Globus pallidus (tissue), 1 donor: ENCODE data around the gene MBNL1.

Experiments used
- DNase-seq: peaks from one replicate; pipeline ENCODE4 v3.0.0-alpha.2; 2015; ENCODE audit warnings: low spot score

Gene MBNL1

GRCh38 chr3:152253514-152253913 lies 15.2 kb upstream of the MBNL1 start:
- DNase-seq: no peak

GRCh38 chr3:152254041-152254440 lies 14.7 kb upstream of the MBNL1 start:
- no peak for DNase-seq

GRCh38 chr3:152255290-152255689 lies 13.4 kb upstream of the MBNL1 start:
- no peak for DNase-seq

GRCh38 chr3:152256851-152257562 lies 11.7 kb upstream of the MBNL1 start:
- DNase-seq: no peak

- DNase-seq: no peak
These were observed 11.1 kb upstream of the MBNL1 start for GRCh38 chr3:152257563-152258035.

GRCh38 chr3:152258448-152259393 lies 10.0 kb upstream of the MBNL1 start:
- DNase-seq: no peak

GRCh38 chr3:152259468-152259867 lies 9.3 kb upstream of the MBNL1 start:
- no peak for DNase-seq

- DNase-seq: no peak
These were observed 8.7 kb upstream of the MBNL1 start for GRCh38 chr3:152260026-152260425.

- DNase-seq: no peak
These were observed 8.2 kb upstream of the MBNL1 start for GRCh38 chr3:152260529-152260928.

- DNase-seq: no peak
These were observed 7.4 kb upstream of the MBNL1 start for GRCh38 chr3:152261329-152261728.

GRCh38 chr3:152263711-152264110 lies 5.0 kb upstream of the MBNL1 start:
- DNase-seq: no peak

- no peak for DNase-seq
These were observed 4.4 kb upstream of the MBNL1 start for GRCh38 chr3:152264378-152264777.

- DNase-seq: no peak
These were observed 2.3 kb upstream of the MBNL1 start for GRCh38 chr3:152266221-152266995.

GRCh38 chr3:152267831-152268554 lies 736 bp upstream of the MBNL1 start:
- DNase-seq: no peak

GRCh38 chr3:152269056-152269830 lies 514 bp downstream of the MBNL1 start:
- peak; percentile 71 for DNase-seq

GRCh38 chr3:152269831-152270734 lies 1.4 kb downstream of the MBNL1 start:
- DNase-seq: peak; percentile 63

- DNase-seq: no peak
These were observed 2.2 kb downstream of the MBNL1 start for GRCh38 chr3:152270937-152271336.

- DNase-seq: no peak
These were observed 2.9 kb downstream of the MBNL1 start for GRCh38 chr3:152271501-152272236.

- DNase-seq: no peak
These were observed 4.1 kb downstream of the MBNL1 start for GRCh38 chr3:152272771-152273242.
